T-helper 2 cell treated with Interferon-gamma antibody and Interleukin-4, amounts not matched to agents 100 ng/mL and 5 ng/mL, for 36 hours (primary cell): ENCODE measurements around the gene RNF180. TPM values are rescaled to one million over a fixed set of nuclear protein-coding genes. Genes with fewer than 3 reads are reported as not detected.

Experiments used
- intact Hi-C: fragments of 100-400 bp; cut with micrococcal nuclease; formaldehyde crosslinking; loops from one replicate; pipeline ENCODE4 v1.15.1; 2023
- total RNA-seq: library from RNA; stranded (reverse); gene quantifications from 2 replicates; pipeline ENCODE4 v1.2.3, GENCODE V29; 2022

Gene RNF180
- total RNA-seq, 1 donor from 2014 or later: not detected

- intact Hi-C loops: no loop called here
Measured at GRCh38 chr5:64180661-64181343, 15.2 kb downstream of the RNF180 start.

GRCh38 chr5:64181440-64181839 lies 15.8 kb downstream of the RNF180 start:
- intact Hi-C loops: no loop called here

- intact Hi-C loops: no loop called here
Measured at GRCh38 chr5:64183956-64184355, 18.3 kb downstream of the RNF180 start.

- intact Hi-C loops: no loop called here
Measured at GRCh38 chr5:64184832-64185231, 19.2 kb downstream of the RNF180 start.

- intact Hi-C loops: no loop called here
Measured at GRCh38 chr5:64188776-64189175, 23.1 kb downstream of the RNF180 start.

GRCh38 chr5:64190562-64191306 lies 25.1 kb downstream of the RNF180 start:
- intact Hi-C loops: no loop called here

GRCh38 chr5:64195981-64196380 lies 30.3 kb downstream of the RNF180 start:
- intact Hi-C loops: no loop called here

- intact Hi-C loops: no loop called here
Measured at GRCh38 chr5:64199425-64199824, 33.8 kb downstream of the RNF180 start.

GRCh38 chr5:64201996-64202395 lies 36.4 kb downstream of the RNF180 start:
- intact Hi-C loops: no loop called here

- intact Hi-C loops: no loop called here
Measured at GRCh38 chr5:64206653-64207052, 41.0 kb downstream of the RNF180 start.

- intact Hi-C loops: no loop called here
Measured at GRCh38 chr5:64207978-64208377, 42.3 kb downstream of the RNF180 start.

- intact Hi-C loops: no loop called here
Measured at GRCh38 chr5:64209353-64209752, 43.7 kb downstream of the RNF180 start.

- intact Hi-C loops: no loop called here
Measured at GRCh38 chr5:64210866-64211265, 45.2 kb downstream of the RNF180 start.

GRCh38 chr5:64213011-64213410 lies 47.4 kb downstream of the RNF180 start:
- intact Hi-C loops: no loop called here

- intact Hi-C loops: no loop called here
Measured at GRCh38 chr5:64213531-64213930, 47.9 kb downstream of the RNF180 start.

GRCh38 chr5:64214132-64214531 lies 48.5 kb downstream of the RNF180 start:
- intact Hi-C loops: no loop called here

- intact Hi-C loops: no loop called here
Measured at GRCh38 chr5:64221911-64222310, 56.3 kb downstream of the RNF180 start.

- intact Hi-C loops: loop anchor here (5.0 kb wide), 1 partner anchor 1257 kb away; the partner anchor contains the start of gene ADAMTS6
Measured at GRCh38 chr5:64225286-64225981, 59.8 kb downstream of the RNF180 start.

GRCh38 chr5:64227131-64227537 lies 61.5 kb downstream of the RNF180 start:
- intact Hi-C loops: loop anchor here (5.0 kb wide), 1 partner anchor 1255 kb away; the partner anchor contains the start of gene ADAMTS6

GRCh38 chr5:64229163-64229774 lies 63.6 kb downstream of the RNF180 start:
- intact Hi-C loops: loop anchor here (1.0 to 5.0 kb wide), 2 partner anchors 383 to 1253 kb away; partner anchors contain the start of gene ADAMTS6

GRCh38 chr5:64260756-64261155 lies 95.1 kb downstream of the RNF180 start:
- intact Hi-C loops: no loop called here

- intact Hi-C loops: no loop called here
Measured at GRCh38 chr5:64269164-64269563, 103.5 kb downstream of the RNF180 start.
